B cell (primary cell): Measurements from ENCODE around the gene PHACTR3.

ENCODE experiments used
- CTCF ChIP-seq: fragments of 200-600 bp; IDR thresholded peaks from one replicate; pipeline ENCODE4 v1.8.0; 2022; ENCODE audit warnings: antibody characterized with exemption, mild to moderate bottlenecking
- EZH2 ChIP-seq: IDR thresholded peaks from 2 replicates; pipeline ENCODE4 v1.6.1; 2012; ENCODE audit warnings: borderline replicate concordance, low read depth, mild to moderate bottlenecking, moderate library complexity, low read length; ENCODE audit not compliant: insufficient read depth, poor library complexity, severe bottlenecking

- TF ChIP-seq CTCF: no peak
- no peak for TF ChIP-seq EZH2
Observed at GRCh38 chr20:59577809-59578435, 26.4 kb upstream of the PHACTR3 start.
